Dedifferentiated amniotic fluid mesenchymal stem cell (primary cell): ENCODE measurements around the gene ACER1.
A peak's percentile ranks its signal among the peaks of the same experiment; 100 is the strongest.
"Not testable (repeated sequence)": the region's sequence is repeated elsewhere in the genome, so short reads cannot be mapped to it uniquely, and the experiment has no call there.

Experiments
- DNase-seq: peaks from one replicate; pipeline ENCODE4 v3.0.0-alpha.2; 2016; ENCODE audit errors: extremely low spot score

The ACER1 gene

GRCh38 chr19:6288737-6289136 lies 44.7 kb downstream of the ACER1 start:
- DNase-seq, result no peak

- no peak for DNase-seq
These were observed 46.0 kb downstream of the ACER1 start for GRCh38 chr19:6287269-6287885.

GRCh38 chr19:6286676-6287075 lies 46.7 kb downstream of the ACER1 start:
- no peak for DNase-seq

GRCh38 chr19:6282393-6282792 lies 51.0 kb downstream of the ACER1 start:
- DNase-seq, result not testable (repeated sequence)

- DNase-seq, result peak; percentile 94
These were observed 53.4 kb downstream of the ACER1 start, which contains the start of gene MLLT1 for GRCh38 chr19:6279931-6280591. Gene MLLT1, minus strand, starts transcription at chr19:6279975. Its CDS starts 191 bp downstream, at chr19:6279784.

GRCh38 chr19:6279620-6279930 lies 53.8 kb downstream of the ACER1 start:
- DNase-seq, result no peak

- DNase-seq, result no peak
These were observed 54.4 kb downstream of the ACER1 start for GRCh38 chr19:6278740-6279619.

GRCh38 chr19:6278051-6278450 lies 55.4 kb downstream of the ACER1 start:
- DNase-seq, result no peak

- DNase-seq, result no peak
These were observed 57.0 kb downstream of the ACER1 start for GRCh38 chr19:6276447-6276846.

GRCh38 chr19:6275170-6275744 lies 58.2 kb downstream of the ACER1 start:
- no peak for DNase-seq

- DNase-seq, result no peak
These were observed 58.7 kb downstream of the ACER1 start for GRCh38 chr19:6274756-6275155.

GRCh38 chr19:6273701-6274601 lies 59.5 kb downstream of the ACER1 start:
- DNase-seq, result peak; percentile 91

GRCh38 chr19:6272913-6273600 lies 60.4 kb downstream of the ACER1 start:
- no peak for DNase-seq

GRCh38 chr19:6272411-6272791 lies 61.0 kb downstream of the ACER1 start:
- no peak for DNase-seq

- DNase-seq, result peak; percentile 70
These were observed 61.5 kb downstream of the ACER1 start for GRCh38 chr19:6271721-6272410.

- no peak for DNase-seq
These were observed 62.2 kb downstream of the ACER1 start for GRCh38 chr19:6271251-6271650.

GRCh38 chr19:6270822-6271221 lies 62.6 kb downstream of the ACER1 start:
- DNase-seq, result no peak

- no peak for DNase-seq
These were observed 63.2 kb downstream of the ACER1 start for GRCh38 chr19:6270076-6270745.

GRCh38 chr19:6269101-6269886 lies 64.1 kb downstream of the ACER1 start:
- no peak for DNase-seq
